DND-41 (cell line): ENCODE measurements around the gene PEF1.

Experiments
- ATAC-seq: fragments of 200-7000 bp; cut with Tn5 transposase; 3 replicates; pipeline ENCODE4 v1.9.1; 2021; ENCODE audit warnings: low read depth; ENCODE audit not compliant: insufficient read depth
- DNase-seq: peaks from one replicate; pipeline ENCODE4 v3.0.0-alpha.2; 2020
- H2AFZ ChIP-seq: 2 replicates; pipeline ENCODE4 v1.6.0; 2012; ENCODE audit warnings: low read depth, low read length
- H3K27ac ChIP-seq: 2 replicates; pipeline ENCODE4 v1.5.1; 2012; ENCODE audit warnings: low read length, inconsistent platforms
- H3K27me3 ChIP-seq: fragments of 200-600 bp; sonication (generic); 2 replicates; pipeline ENCODE4 v1.6.0; 2012; ENCODE audit warnings: low read length, mild to moderate bottlenecking, inconsistent platforms; ENCODE audit not compliant: insufficient read depth, poor library complexity
- H3K36me3 ChIP-seq: 2 replicates; pipeline ENCODE4 v1.5.1; 2012; ENCODE audit warnings: low read length, inconsistent platforms; ENCODE audit not compliant: insufficient read depth
- H3K4me1 ChIP-seq: 2 replicates; pipeline ENCODE4 v1.5.1; 2012; ENCODE audit warnings: mild to moderate bottlenecking, low read length; ENCODE audit not compliant: insufficient read depth
- H3K4me2 ChIP-seq: 2 replicates; pipeline ENCODE4 v1.6.0; 2012; ENCODE audit warnings: mild to moderate bottlenecking, moderate library complexity, low read length, inconsistent platforms; ENCODE audit not compliant: insufficient read depth
- H3K4me3 ChIP-seq, 2 experiments: fragments of 200-600 bp in 1 of 2; shearing (Covaris generic) in 1 of 2; 2 replicates each; pipeline ENCODE4 v1.5.1; 2012 to 2016; ENCODE audit warnings: inconsistent platforms in 2 of 2, low read length in 2 of 2, mild to moderate bottlenecking in 2 of 2, low read depth in 1 of 2, moderate library complexity in 1 of 2
- H3K79me2 ChIP-seq: 2 replicates; pipeline ENCODE4 v1.6.0; 2012; ENCODE audit warnings: low read length, inconsistent platforms; ENCODE audit not compliant: insufficient read depth
- H3K9ac ChIP-seq: 2 replicates; pipeline ENCODE4 v1.6.0; 2012; ENCODE audit warnings: low read depth, mild to moderate bottlenecking, inconsistent platforms, low read length, moderate library complexity
- H3K9me3 ChIP-seq: 2 replicates; pipeline ENCODE4 v1.5.1; 2012; ENCODE audit warnings: low read length, moderate library complexity, mild to moderate bottlenecking, inconsistent platforms; ENCODE audit not compliant: insufficient read depth, severe bottlenecking
- H4K20me1 ChIP-seq: 2 replicates; pipeline ENCODE4 v1.6.0; 2012; ENCODE audit warnings: low read length; ENCODE audit not compliant: insufficient read depth
- CTCF ChIP-seq: IDR thresholded peaks from 2 replicates; pipeline ENCODE4 v1.5.1; 2012; ENCODE audit warnings: borderline replicate concordance, low read length, moderate library complexity, mild to moderate bottlenecking; ENCODE audit not compliant: poor library complexity, severe bottlenecking; ENCODE audit errors: extremely low read depth
- EZH2 ChIP-seq: IDR thresholded peaks from 3 replicates; pipeline ENCODE4 v1.6.1; 2012; ENCODE audit warnings: borderline replicate concordance, low read depth, mild to moderate bottlenecking, moderate library complexity, low read length, inconsistent platforms; ENCODE audit not compliant: severe bottlenecking

Gene PEF1

GRCh38 chr1:31647106-31647505, 2.4 kb upstream of the PEF1 start:
- H3K4me2 ChIP-seq, result no peak overlapping the region
- H3K9me3 ChIP-seq, result no peaks in the 10 kb centered on the region
- peaks cover 4% of the 10 kb centered on the region for H3K27me3 ChIP-seq
- no peak overlapping the region for H3K9ac ChIP-seq
- H2AFZ ChIP-seq, result no peak overlapping the region
- TF ChIP-seq EZH2 (no peak), CTCF (no peak)
- no peak overlapping the region for H3K27ac ChIP-seq
- H3K36me3 ChIP-seq, result no peaks in the 10 kb centered on the region; the same call in 1 of the 2 replicates
- peaks cover 31% of the 10 kb centered on the region for H3K4me1 ChIP-seq
- no peaks in the 10 kb centered on the region for H4K20me1 ChIP-seq
- ATAC-seq (no peak), DNase-seq (no peak)
- H3K79me2 ChIP-seq, result peaks cover 25% of the 10 kb centered on the region
- H3K4me3 ChIP-seq, result no peak overlapping the region

- DNase-seq (no peak), ATAC-seq (no peak)
- H3K4me1 ChIP-seq, result peaks cover 31% of the 10 kb centered on the region
- H3K4me3 ChIP-seq, result no peak overlapping the region; a peak in 1 of 4 replicates
- TF ChIP-seq CTCF, result no peak
- no peak overlapping the region for H3K27ac ChIP-seq
- peaks cover 4% of the 10 kb centered on the region for H3K27me3 ChIP-seq
- H3K9me3 ChIP-seq, result no peaks in the 10 kb centered on the region
- H2AFZ ChIP-seq, result no peak overlapping the region
- peak overlapping the region; percentile 95; the same call in 1 of the 2 replicates for H3K4me2 ChIP-seq
- H3K79me2 ChIP-seq, result peaks cover 29% of the 10 kb centered on the region
- H4K20me1 ChIP-seq, result no peaks in the 10 kb centered on the region
- no peak overlapping the region for H3K9ac ChIP-seq
- H3K36me3 ChIP-seq, result no peaks in the 10 kb centered on the region; the same call in 1 of the 2 replicates
Observed at GRCh38 chr1:31646259-31646960, 1.7 kb upstream of the PEF1 start.

GRCh38 chr1:31645274-31645568, 545 bp upstream of the PEF1 start:
- Histone ChIP-seq H4K20me1 (peaks cover under 1% of the 10 kb centered on the region), H3K27me3 (peaks cover 4% of the 10 kb centered on the region), H3K4me1 (peaks cover 39% of the 10 kb centered on the region), H3K9ac (peak overlapping the region; percentile 76), H3K9me3 (no peaks in the 10 kb centered on the region), H3K36me3 (no peaks in the 10 kb centered on the region; the same call in 1 of the 2 replicates), H3K4me3 (peak overlapping the region; percentile 52 to 68), H3K27ac (peak overlapping the region; percentile 94), H2AFZ (peak overlapping the region; percentile 75), H3K4me2 (peak overlapping the region; percentile 95), H3K79me2 (peaks cover 41% of the 10 kb centered on the region)
- ATAC-seq, result no peak
- no peak for DNase-seq
- TF ChIP-seq EZH2, result no peak
- no peak for TF ChIP-seq CTCF
